ENCODE data around the gene ITPR1. TPM values are rescaled to one million over a fixed set of nuclear protein-coding genes. Genes with fewer than 3 reads are reported as not detected.

The ITPR1 gene
- polyA plus RNA-seq, 1 donor from 2014 or later: 2.1 TPM

DNA sequence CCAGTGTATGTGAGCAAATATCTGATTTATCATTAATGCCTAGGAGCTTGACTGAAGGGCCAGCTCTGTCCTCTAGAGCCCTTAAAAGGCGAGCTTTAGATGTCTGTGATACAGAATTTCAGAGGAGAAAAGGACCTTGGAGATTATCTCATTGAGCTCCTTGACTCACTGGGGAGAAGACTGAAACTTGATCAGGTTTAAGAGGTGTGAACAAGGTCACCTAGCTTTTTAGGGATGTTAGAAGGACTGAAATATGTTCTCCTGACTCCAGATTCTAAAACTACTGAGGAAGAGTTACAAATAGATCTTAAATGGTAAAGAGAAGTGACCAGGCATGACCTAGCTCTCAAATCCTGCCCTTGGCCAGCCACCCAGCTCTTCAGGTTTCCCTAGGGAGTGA lies 292.4 kb downstream of the ITPR1 start:
- Histone ChIP-seq H2AFZ (ENCODE audit: low read depth, low read length) (no peak overlapping the region), H3K27me3 (ENCODE audit: insufficient read depth, low read depth, low read length) (no peaks in the 10 kb centered on the region), H3K9me2 (ENCODE audit: insufficient read depth, low read length) (no peaks in the 10 kb centered on the region), H3K9ac (ENCODE audit: low read length) (no peak overlapping the region), H4K20me1 (ENCODE audit: insufficient read depth) (no peaks in the 10 kb centered on the region), H3K27ac (ENCODE audit: low read length) (no peak overlapping the region), H3K79me2 (replicated peaks; ENCODE audit: insufficient read depth, low read length) (no peaks in the 10 kb centered on the region), H3K4me2 (ENCODE audit: low read length) (no peak overlapping the region), H3K36me3 (ENCODE audit: insufficient read depth, low read length) (no peaks in the 10 kb centered on the region), H3F3A (ENCODE audit: insufficient read depth, low read length, poor library complexity, severe bottlenecking) (no peaks in the 10 kb centered on the region), H3K9me3 (ENCODE audit: low read length) (no peaks in the 10 kb centered on the region), H3K4me3 (ENCODE audit: low read length) (no peak overlapping the region)
- TF ChIP-seq, protein P1, sequence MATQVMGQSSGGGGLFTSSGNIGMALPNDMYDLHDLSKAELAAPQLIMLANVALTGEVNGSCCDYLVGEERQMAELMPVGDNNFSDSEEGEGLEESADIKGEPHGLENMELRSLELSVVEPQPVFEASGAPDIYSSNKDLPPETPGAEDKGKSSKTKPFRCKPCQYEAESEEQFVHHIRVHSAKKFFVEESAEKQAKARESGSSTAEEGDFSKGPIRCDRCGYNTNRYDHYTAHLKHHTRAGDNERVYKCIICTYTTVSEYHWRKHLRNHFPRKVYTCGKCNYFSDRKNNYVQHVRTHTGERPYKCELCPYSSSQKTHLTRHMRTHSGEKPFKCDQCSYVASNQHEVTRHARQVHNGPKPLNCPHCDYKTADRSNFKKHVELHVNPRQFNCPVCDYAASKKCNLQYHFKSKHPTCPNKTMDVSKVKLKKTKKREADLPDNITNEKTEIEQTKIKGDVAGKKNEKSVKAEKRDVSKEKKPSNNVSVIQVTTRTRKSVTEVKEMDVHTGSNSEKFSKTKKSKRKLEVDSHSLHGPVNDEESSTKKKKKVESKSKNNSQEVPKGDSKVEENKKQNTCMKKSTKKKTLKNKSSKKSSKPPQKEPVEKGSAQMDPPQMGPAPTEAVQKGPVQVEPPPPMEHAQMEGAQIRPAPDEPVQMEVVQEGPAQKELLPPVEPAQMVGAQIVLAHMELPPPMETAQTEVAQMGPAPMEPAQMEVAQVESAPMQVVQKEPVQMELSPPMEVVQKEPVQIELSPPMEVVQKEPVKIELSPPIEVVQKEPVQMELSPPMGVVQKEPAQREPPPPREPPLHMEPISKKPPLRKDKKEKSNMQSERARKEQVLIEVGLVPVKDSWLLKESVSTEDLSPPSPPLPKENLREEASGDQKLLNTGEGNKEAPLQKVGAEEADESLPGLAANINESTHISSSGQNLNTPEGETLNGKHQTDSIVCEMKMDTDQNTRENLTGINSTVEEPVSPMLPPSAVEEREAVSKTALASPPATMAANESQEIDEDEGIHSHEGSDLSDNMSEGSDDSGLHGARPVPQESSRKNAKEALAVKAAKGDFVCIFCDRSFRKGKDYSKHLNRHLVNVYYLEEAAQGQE (IDR thresholded peaks at IDR 0.05; ENCODE audit: borderline replicate concordance): no peak
- TF ChIP-seq EZH2 (IDR thresholded peaks at IDR 0.05; ENCODE audit: borderline replicate concordance, insufficient read depth, low read length, poor library complexity, severe bottlenecking) (no peak), MXI1 (conservative IDR thresholded peaks at IDR 0.05; ENCODE audit: poor library complexity, severe bottlenecking) (no peak), POLR2AphosphoS5 (IDR thresholded peaks at IDR 0.05) (no peak), SMC3 (conservative IDR thresholded peaks at IDR 0.05; ENCODE audit: poor library complexity) (no peak), EP300 (conservative IDR thresholded peaks at IDR 0.05; ENCODE audit: poor library complexity, severe bottlenecking) (no peak), TAF1 (IDR thresholded peaks at IDR 0.05; ENCODE audit: low read depth) (no peak)
- TF ChIP-seq, protein P2, sequence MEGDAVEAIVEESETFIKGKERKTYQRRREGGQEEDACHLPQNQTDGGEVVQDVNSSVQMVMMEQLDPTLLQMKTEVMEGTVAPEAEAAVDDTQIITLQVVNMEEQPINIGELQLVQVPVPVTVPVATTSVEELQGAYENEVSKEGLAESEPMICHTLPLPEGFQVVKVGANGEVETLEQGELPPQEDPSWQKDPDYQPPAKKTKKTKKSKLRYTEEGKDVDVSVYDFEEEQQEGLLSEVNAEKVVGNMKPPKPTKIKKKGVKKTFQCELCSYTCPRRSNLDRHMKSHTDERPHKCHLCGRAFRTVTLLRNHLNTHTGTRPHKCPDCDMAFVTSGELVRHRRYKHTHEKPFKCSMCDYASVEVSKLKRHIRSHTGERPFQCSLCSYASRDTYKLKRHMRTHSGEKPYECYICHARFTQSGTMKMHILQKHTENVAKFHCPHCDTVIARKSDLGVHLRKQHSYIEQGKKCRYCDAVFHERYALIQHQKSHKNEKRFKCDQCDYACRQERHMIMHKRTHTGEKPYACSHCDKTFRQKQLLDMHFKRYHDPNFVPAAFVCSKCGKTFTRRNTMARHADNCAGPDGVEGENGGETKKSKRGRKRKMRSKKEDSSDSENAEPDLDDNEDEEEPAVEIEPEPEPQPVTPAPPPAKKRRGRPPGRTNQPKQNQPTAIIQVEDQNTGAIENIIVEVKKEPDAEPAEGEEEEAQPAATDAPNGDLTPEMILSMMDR (IDR thresholded peaks at IDR 0.05; ENCODE audit: poor library complexity, severe bottlenecking): no peak

DNA sequence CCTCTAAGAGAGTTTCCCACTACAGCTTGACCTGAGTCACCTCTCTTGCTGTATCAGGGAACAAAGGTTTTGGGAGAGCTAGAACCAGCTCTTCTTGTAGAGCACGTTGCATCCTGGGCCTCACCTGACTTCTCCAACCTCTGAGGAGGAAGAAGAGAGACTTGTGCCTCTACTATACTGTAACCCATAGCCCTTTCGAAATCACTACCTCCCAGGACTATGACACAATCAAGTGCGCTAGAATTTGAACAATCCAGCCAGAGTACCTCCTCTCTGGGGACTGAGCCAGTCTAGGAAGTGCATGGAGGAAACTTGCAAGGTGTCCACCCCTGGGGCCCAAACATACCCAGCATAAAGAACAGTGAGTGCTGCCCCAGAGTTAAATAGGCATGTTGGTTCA lies 293.3 kb downstream of the ITPR1 start:
- H3K79me2 ChIP-seq (replicated peaks; ENCODE audit: insufficient read depth, low read length): no peaks in the 10 kb centered on the region
- no peaks in the 10 kb centered on the region for H4K20me1 ChIP-seq (ENCODE audit: insufficient read depth)
- TF ChIP-seq SMC3 (conservative IDR thresholded peaks at IDR 0.05; ENCODE audit: poor library complexity) (no peak), RAD21 (conservative IDR thresholded peaks at IDR 0.05) (no peak), POLR2AphosphoS5 (IDR thresholded peaks at IDR 0.05) (no peak), MXI1 (conservative IDR thresholded peaks at IDR 0.05; ENCODE audit: poor library complexity, severe bottlenecking) (no peak), EP300 (conservative IDR thresholded peaks at IDR 0.05; ENCODE audit: poor library complexity, severe bottlenecking) (no peak), TAF1 (IDR thresholded peaks at IDR 0.05; ENCODE audit: low read depth) (no peak), EZH2 (IDR thresholded peaks at IDR 0.05; ENCODE audit: borderline replicate concordance, insufficient read depth, low read length, poor library complexity, severe bottlenecking) (no peak)
- TF ChIP-seq, protein P2 (IDR thresholded peaks at IDR 0.05; ENCODE audit: poor library complexity, severe bottlenecking): no peak
- TF ChIP-seq, protein P1 (IDR thresholded peaks at IDR 0.05; ENCODE audit: borderline replicate concordance): no peak
- no peak overlapping the region for H2AFZ ChIP-seq (ENCODE audit: low read depth, low read length)
- no peaks in the 10 kb centered on the region for H3K9me2 ChIP-seq (ENCODE audit: insufficient read depth, low read length)
- H3K27me3 ChIP-seq (ENCODE audit: insufficient read depth, low read depth, low read length): no peaks in the 10 kb centered on the region
- H3K36me3 ChIP-seq (ENCODE audit: insufficient read depth, low read length): no peaks in the 10 kb centered on the region
- H3K9ac ChIP-seq (ENCODE audit: low read length): no peak overlapping the region
- H3F3A ChIP-seq (ENCODE audit: insufficient read depth, low read length, poor library complexity, severe bottlenecking): no peaks in the 10 kb centered on the region
- H3K9me3 ChIP-seq (ENCODE audit: low read length): no peaks in the 10 kb centered on the region
- H3K4me2 ChIP-seq (ENCODE audit: low read length): no peak overlapping the region
- no peak overlapping the region for H3K4me3 ChIP-seq (ENCODE audit: low read length)
- H3K27ac ChIP-seq (ENCODE audit: low read length): no peak overlapping the region

Data from neural cell (in vitro differentiated cells).